SK-N-SH treated with all-trans-retinoic acid at 6 μM for 48 hours (cell line): Measurements from ENCODE around the gene MYLK.

ENCODE experiments used
- BACH2 ChIP-seq: fragments of 250-450 bp; sonication (Bioruptor Pico); IDR thresholded peaks from 2 replicates; pipeline ENCODE4 v1.9.0; 2021; ENCODE audit warnings: mild to moderate bottlenecking, borderline replicate concordance
- POU6F1 ChIP-seq: fragments of 250-450 bp; sonication (Bioruptor Pico); IDR thresholded peaks from 2 replicates; pipeline ENCODE4 v1.8.0; 2021; ENCODE audit warnings: low read depth, mild to moderate bottlenecking, moderate library complexity, borderline replicate concordance
- ZFP3 ChIP-seq: fragments of 250-450 bp; sonication (Bioruptor Pico); IDR thresholded peaks from 2 replicates; pipeline ENCODE4 v1.5.0; 2020; ENCODE audit warnings: mild to moderate bottlenecking, moderate library complexity

DNA sequence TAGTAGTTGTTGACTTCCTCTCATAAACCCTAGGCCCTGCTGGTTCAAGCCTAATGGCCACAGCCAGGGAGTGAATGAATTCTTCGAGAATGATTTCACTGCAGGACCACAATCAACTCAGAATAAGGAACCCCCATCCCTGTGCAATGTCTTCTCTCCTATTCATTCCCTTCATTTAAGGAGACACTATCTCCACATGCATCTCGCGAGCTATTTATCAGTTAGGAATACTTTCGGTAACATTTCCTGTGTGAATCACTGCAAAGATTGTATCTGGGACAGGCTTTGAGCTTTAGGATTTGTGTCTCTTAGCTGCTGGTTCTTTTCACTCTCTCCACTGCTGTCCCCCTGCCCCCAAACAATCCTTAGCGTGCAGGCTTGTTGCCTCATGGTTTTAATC is 94.4 kb downstream of the MYLK start:
- peak; percentile 77 for TF ChIP-seq ZFP3 (CRISPR knock-in tag)
- TF ChIP-seq BACH2 (CRISPR knock-in tag) = no peak
- peak; percentile 66; the same call in 1 of the 2 replicates for TF ChIP-seq POU6F1 (CRISPR knock-in tag)
